Glutamatergic neuron (in vitro differentiated cells): ENCODE data around the gene FADS2. TPM values are rescaled to one million over a fixed set of nuclear protein-coding genes. Genes with fewer than 3 reads are reported as not detected.

ENCODE experiments used
- DNase-seq: peaks from one replicate; pipeline ENCODE4 v3.0.0; 2022
- H3K27ac Mint-ChIP-seq: one replicate; pipeline ENCODE4 v1.8.0; 2020; ENCODE audit warnings: mild to moderate bottlenecking, mixed read lengths, inconsistent platforms; ENCODE audit not compliant: unreplicated experiment
- H3K27me3 Mint-ChIP-seq: one replicate; pipeline ENCODE4 v1.8.0; 2020; ENCODE audit warnings: mild to moderate bottlenecking, moderate library complexity, mixed read lengths, inconsistent platforms; ENCODE audit not compliant: unreplicated experiment
- H3K36me3 Mint-ChIP-seq: one replicate; pipeline ENCODE4 v1.8.0; 2020; ENCODE audit warnings: mild to moderate bottlenecking, mixed read lengths, inconsistent platforms; ENCODE audit not compliant: unreplicated experiment
- H3K4me1 Mint-ChIP-seq: one replicate; pipeline ENCODE4 v1.8.0; 2020; ENCODE audit warnings: mild to moderate bottlenecking, low read depth, mixed read lengths, inconsistent platforms; ENCODE audit not compliant: unreplicated experiment
- H3K4me3 Mint-ChIP-seq: one replicate; pipeline ENCODE4 v1.8.0; 2020; ENCODE audit warnings: mild to moderate bottlenecking, mixed read lengths, inconsistent platforms; ENCODE audit not compliant: unreplicated experiment
- H3K9me3 Mint-ChIP-seq: one replicate; pipeline ENCODE4 v1.8.0; 2020; ENCODE audit warnings: mild to moderate bottlenecking, moderate library complexity, mixed read lengths, inconsistent platforms; ENCODE audit not compliant: unreplicated experiment
- total RNA-seq: library from RNA; stranded (reverse); fragmentation: NEBNext Ultra II Directional; extraction: Animal tissue kit (Norgen Biotek cat#: 25700); gene quantifications from one replicate; pipeline ENCODE4 v1.2.1, GENCODE V29; 2021; ENCODE audit not compliant: unreplicated experiment
- TF ChIP-seq, protein P1 (sequence below): fragments of 200-600 bp; sonication (generic); IDR thresholded peaks from one replicate; pipeline ENCODE4 v1.5.0; 2021; ENCODE audit not compliant: partially characterized antibody, unreplicated experiment

FADS2 gene
- total RNA-seq, 1 donor from 2014 or later: 701 TPM

DNA sequence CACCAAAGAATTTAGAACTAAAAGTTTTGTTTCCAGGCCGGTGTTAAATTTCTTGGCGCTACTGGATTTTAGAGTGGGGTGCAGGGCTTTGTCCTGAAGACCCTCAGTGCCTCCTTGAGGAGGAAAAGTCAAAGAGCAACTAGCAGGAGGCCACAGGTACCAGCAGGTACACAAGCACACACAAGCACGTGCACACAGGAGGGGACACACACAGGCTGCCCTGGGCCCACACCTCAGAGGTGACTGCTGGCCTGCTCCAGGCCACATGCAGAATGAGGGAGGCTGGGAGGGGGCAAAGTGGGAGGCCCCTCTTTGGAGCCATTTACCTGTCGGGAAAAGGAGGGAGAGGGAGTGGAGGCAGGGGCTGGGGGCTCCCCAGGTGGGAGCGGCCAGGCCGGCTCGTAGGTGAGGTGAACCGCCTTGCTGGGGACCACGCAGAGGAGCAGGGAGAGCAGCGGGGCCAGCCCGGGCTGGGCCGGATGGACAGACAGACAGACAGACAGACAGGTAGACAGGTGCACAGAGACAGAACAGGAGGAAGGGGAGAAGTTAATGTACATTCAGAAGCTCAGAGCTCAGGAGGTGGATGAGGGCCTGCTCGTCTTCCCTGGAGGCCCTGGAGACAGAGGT lies 77.1 kb downstream of the FADS2 start:
- Mint-ChIP-seq H3K27me3 (peaks cover 2% of the 10 kb centered on the region), H3K36me3 (no peaks in the 10 kb centered on the region), H3K4me3 (no peak overlapping the region), H3K4me1 (no peaks in the 10 kb centered on the region), H3K27ac (no peak overlapping the region), H3K9me3 (peaks cover 2% of the 10 kb centered on the region)
- TF ChIP-seq, protein P1, sequence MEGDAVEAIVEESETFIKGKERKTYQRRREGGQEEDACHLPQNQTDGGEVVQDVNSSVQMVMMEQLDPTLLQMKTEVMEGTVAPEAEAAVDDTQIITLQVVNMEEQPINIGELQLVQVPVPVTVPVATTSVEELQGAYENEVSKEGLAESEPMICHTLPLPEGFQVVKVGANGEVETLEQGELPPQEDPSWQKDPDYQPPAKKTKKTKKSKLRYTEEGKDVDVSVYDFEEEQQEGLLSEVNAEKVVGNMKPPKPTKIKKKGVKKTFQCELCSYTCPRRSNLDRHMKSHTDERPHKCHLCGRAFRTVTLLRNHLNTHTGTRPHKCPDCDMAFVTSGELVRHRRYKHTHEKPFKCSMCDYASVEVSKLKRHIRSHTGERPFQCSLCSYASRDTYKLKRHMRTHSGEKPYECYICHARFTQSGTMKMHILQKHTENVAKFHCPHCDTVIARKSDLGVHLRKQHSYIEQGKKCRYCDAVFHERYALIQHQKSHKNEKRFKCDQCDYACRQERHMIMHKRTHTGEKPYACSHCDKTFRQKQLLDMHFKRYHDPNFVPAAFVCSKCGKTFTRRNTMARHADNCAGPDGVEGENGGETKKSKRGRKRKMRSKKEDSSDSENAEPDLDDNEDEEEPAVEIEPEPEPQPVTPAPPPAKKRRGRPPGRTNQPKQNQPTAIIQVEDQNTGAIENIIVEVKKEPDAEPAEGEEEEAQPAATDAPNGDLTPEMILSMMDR: no peak
- DNase-seq: no peak

DNA sequence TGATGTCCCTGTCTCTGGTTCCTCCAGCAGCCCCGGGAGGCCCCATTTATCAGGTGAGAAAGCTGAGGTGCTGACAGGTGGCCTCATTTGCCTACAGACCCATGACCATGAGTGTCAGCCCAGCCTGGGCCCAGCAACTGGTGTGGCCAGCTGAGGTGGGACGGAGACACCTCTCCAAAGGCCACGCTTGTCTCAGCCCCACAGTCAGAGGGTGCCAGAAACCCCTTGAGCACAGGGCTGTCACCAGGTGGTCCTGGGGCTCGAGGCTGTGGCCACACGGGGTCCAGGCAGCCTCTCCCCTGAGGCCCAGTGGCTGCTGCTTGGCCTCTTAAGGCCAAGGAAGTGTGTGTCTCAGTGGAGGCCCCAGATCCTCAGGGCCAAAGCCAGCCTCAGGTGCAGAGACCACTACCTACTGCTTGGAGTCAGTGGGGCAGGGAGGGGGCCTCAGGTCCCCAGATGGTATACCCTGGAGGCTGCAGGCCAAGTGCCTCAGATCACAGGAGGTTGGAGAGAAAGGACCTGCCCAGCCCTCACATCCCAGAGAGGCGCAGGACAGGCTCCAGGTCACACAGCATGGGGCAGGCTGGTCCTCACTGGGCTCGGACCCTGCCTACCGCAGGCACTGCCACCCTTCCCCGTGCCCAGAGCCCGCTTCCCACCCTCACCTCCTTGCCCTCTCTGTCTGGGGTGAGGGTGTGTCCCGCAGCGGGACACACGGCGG lies 77.9 kb downstream of the FADS2 start:
- peaks cover 2% of the 10 kb centered on the region for H3K9me3 Mint-ChIP-seq
- TF ChIP-seq, protein P1: no peak
- H3K27ac Mint-ChIP-seq: no peak overlapping the region
- no peaks in the 10 kb centered on the region for H3K4me1 Mint-ChIP-seq
- H3K4me3 Mint-ChIP-seq: no peak overlapping the region
- no peaks in the 10 kb centered on the region for H3K36me3 Mint-ChIP-seq
- no peak for DNase-seq
- H3K27me3 Mint-ChIP-seq: peaks cover 2% of the 10 kb centered on the region

DNA sequence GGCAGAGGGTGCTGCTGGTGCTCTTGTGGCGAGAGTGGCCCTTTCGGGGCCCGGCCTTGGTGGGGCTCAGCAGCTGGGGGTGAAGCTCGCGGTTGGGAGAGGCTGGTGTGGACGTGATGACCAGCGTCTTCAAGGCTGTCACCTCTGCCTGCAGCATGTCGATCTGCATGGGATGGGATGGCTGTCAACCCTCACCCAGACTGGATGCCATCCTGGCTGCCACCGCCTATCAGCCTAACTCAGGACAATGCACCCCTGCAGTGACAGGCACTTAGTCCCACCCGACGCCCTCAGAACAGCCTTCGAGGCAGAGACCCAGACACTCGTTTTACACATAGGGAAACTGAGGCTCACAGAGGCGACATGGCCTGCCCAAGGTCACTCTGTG lies 78.4 kb downstream of the FADS2 start:
- no peak for DNase-seq
- TF ChIP-seq, protein P1: no peak
- Mint-ChIP-seq H3K9me3 (peaks cover 2% of the 10 kb centered on the region), H3K4me3 (no peak overlapping the region), H3K4me1 (no peaks in the 10 kb centered on the region), H3K27ac (no peak overlapping the region), H3K27me3 (peaks cover 2% of the 10 kb centered on the region), H3K36me3 (no peaks in the 10 kb centered on the region)

DNA sequence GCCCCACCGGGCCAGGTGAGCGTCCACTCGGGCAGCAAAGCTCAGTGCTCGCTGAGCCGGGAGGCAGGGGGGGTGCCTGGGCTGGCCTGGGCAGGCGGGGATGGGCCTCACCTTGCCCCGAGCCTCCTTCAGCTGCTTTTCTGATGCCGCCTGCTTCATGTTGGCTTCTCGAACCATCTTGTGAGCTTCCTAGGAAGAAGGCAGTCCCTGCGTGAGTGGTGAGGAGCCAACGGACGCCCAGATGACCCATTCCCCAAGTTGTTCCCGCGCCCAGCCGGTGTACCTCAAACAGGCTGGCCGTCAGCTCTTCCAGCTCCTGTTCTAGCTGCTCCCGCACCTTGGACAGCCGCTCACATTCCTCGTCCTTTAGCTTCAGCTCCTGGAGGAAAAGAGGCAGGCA lies 79.2 kb downstream of the FADS2 start:
- TF ChIP-seq, protein P1: no peak
- Mint-ChIP-seq H3K4me1 (no peaks in the 10 kb centered on the region), H3K27me3 (peaks cover 2% of the 10 kb centered on the region), H3K4me3 (no peak overlapping the region), H3K36me3 (no peaks in the 10 kb centered on the region), H3K9me3 (peaks cover 2% of the 10 kb centered on the region), H3K27ac (no peak overlapping the region)
- DNase-seq: no peak
